ENCODE measurements around the gene HSPA4L.

GRCh38 chr4:127856813-127857447 is 74.8 kb downstream of the HSPA4L start:
- TF ChIP-seq POLR2A (IDR thresholded peaks at IDR 0.05) = no peak
- no peak for TF ChIP-seq CTCF (IDR thresholded peaks at IDR 0.05)
